Fibroblast of pulmonary artery (primary cell): ENCODE measurements around the gene CAMLG.
"Not testable (repeated sequence)": the region's sequence is repeated elsewhere in the genome, so short reads cannot be mapped to it uniquely, and the experiment has no call there.

Experiments
- DNase-seq: peaks from one replicate; pipeline ENCODE4 v3.0.0-alpha.2; 2010; ENCODE audit warnings: low read depth
- H3K4me3 ChIP-seq: replicated peaks from 2 replicates; pipeline ENCODE4 v1.5.1; 2011; ENCODE audit warnings: low read depth, mild to moderate bottlenecking, control low read depth, low read length, moderate library complexity
- TF ChIP-seq, protein P1 (sequence below): IDR thresholded peaks from 2 replicates; pipeline ENCODE4 v1.5.1; 2011; ENCODE audit warnings: mild to moderate bottlenecking, control low read depth, low read length, inconsistent platforms; ENCODE audit errors: missing control alignments

The CAMLG gene

DNA sequence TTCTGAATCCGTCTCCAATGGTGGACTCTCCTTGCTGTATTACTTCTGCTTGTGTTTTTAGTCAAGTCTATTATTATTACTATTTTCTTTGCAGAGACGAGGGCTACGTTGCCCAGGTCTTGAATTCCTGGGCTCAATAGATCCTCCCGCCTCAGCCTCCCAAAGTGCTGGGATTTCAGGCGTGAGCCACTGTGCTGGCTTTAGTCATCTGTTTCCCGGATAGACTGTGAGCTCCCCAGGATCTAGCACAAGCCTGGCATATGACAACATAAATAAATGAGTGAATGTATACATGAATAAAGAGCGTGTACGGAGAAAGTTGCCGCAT lies 19.8 kb downstream of the CAMLG start:
- H3K4me3 ChIP-seq = peak overlapping the region; percentile 94
- TF ChIP-seq, protein P1, sequence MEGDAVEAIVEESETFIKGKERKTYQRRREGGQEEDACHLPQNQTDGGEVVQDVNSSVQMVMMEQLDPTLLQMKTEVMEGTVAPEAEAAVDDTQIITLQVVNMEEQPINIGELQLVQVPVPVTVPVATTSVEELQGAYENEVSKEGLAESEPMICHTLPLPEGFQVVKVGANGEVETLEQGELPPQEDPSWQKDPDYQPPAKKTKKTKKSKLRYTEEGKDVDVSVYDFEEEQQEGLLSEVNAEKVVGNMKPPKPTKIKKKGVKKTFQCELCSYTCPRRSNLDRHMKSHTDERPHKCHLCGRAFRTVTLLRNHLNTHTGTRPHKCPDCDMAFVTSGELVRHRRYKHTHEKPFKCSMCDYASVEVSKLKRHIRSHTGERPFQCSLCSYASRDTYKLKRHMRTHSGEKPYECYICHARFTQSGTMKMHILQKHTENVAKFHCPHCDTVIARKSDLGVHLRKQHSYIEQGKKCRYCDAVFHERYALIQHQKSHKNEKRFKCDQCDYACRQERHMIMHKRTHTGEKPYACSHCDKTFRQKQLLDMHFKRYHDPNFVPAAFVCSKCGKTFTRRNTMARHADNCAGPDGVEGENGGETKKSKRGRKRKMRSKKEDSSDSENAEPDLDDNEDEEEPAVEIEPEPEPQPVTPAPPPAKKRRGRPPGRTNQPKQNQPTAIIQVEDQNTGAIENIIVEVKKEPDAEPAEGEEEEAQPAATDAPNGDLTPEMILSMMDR = no peak
- DNase-seq = no peak

DNA sequence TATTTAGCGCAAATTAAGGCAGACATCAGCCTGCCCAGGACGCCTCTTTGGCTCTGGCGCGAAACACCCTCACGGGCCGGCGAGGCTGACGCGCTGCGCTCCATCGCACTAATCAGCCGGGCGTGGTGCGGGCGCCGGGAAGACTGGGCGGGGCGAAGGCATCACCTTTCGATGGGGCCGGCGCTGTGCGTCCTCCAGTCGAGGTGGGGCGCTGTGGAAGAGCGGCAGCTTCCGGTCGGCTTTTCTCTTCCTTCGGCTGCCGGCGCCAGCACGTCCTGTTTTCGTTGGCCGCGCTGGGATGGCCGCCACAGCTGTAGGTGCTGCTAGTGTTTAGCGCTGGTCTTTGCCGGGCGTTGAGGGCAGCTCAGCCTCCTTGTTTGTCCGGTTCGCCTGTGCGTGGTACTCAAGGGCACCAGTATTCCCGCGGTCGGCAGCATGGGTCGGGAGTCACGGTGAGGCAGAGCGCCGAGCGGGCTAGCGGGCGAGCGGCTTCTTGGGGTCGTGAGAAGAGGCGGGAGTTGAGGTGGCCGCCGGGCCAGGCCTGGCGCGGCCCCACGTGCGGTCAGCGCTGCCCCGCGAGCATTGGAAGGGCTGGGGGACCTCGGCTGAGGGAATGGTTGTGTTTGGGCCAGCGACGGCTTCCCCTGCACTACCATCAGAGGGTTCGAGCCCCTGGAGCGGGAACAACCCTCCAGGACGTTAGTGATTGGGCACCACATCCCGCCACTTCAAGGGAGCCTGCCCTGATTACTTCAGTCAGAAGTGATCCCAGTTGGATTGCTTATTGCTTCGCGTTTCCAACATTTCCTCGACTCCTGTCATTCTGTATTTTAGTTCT lies 20.4 kb downstream of the CAMLG start, which contains the start of gene DDX46:
Gene DDX46 (plus strand): TSS at position 276 of the 838 bp plus-strand sequence. CDS start 160 bp downstream, at position 436.
- peak within 1 kb of the TSS; percentile 94 for H3K4me3 ChIP-seq
- peak; percentile 92 for DNase-seq
- TF ChIP-seq, protein P1 = peak; percentile 65

GRCh38 chr5:134767528-134768291 lies 29.4 kb downstream of the CAMLG start:
- not testable (repeated sequence) for H3K4me3 ChIP-seq, DNase-seq

- peak; percentile 82 for DNase-seq
- H3K4me3 ChIP-seq = no peak overlapping the region
- TF ChIP-seq, protein P1 = no peak
Observed at GRCh38 chr5:134769206-134769605, 30.9 kb downstream of the CAMLG start.

DNA sequence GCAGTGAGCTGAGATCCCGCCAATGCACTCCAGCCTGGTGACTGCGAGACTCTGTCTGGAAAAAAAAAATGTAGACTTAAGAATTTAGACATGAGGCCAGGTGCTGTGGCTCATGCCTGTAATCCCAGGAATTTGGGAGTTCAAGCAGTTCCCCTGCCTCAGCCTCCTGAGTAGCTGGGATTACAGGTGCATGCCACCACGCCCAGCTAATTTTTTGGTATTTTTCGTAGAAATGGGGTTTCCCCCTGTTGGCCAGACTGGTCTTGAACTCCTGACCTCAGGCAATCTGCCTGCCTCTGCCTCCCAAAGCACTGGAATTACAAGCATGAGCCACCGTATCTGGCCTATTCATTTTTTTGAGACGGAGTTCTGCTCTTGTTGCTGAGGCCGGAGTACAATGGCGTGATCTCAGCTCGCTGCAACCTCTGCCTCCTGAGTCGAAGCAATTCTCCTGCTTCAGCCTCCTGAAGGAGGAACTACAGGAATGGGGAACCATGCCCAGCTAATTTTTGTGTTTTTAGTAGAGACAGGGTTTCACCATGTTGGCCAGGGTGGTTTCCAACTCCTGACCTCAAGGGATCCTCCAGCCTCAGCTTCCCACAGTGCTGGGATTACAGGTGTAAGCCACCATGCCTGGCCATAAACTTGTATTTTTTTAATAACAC lies 34.2 kb downstream of the CAMLG start:
- H3K4me3 ChIP-seq = no peak overlapping the region
- TF ChIP-seq, protein P1 = no peak
- DNase-seq = no peak

- TF ChIP-seq, protein P1 = no peak
- H3K4me3 ChIP-seq = no peak overlapping the region
- DNase-seq = no peak
Observed at GRCh38 chr5:134777366-134777765, 39.0 kb downstream of the CAMLG start.
